Measurements from ENCODE around the gene AGBL4.

The AGBL4 gene

GRCh38 chr1:48498096-48498791, 1525.5 kb downstream of the AGBL4 start:
- Histone ChIP-seq H3K27ac (ENCODE audit: low read depth, low read length) (no peak overlapping the region), H3K27me3 (ENCODE audit: insufficient read depth, low read length) (no peaks in the 10 kb centered on the region), H3K79me2 (ENCODE audit: control insufficient read depth, insufficient read depth, low read length, unreplicated experiment) (no peaks in the 10 kb centered on the region), H2AFZ (ENCODE audit: low read length, unreplicated experiment) (peak overlapping the region; percentile 34), H3K4me3 (ENCODE audit: low read depth, low read length) (no peak overlapping the region), H3K36me3 (ENCODE audit: insufficient read depth, low read length) (no peaks in the 10 kb centered on the region), H3K4me1 (ENCODE audit: control insufficient read depth, insufficient read depth, low read length, unreplicated experiment) (peaks cover 15% of the 10 kb centered on the region)

- H3K4me1 ChIP-seq (ENCODE audit: control insufficient read depth, insufficient read depth, low read length, unreplicated experiment), result peaks cover 21% of the 10 kb centered on the region
- no peak overlapping the region for H2AFZ ChIP-seq (ENCODE audit: low read length, unreplicated experiment)
- H3K27me3 ChIP-seq (ENCODE audit: insufficient read depth, low read length), result no peaks in the 10 kb centered on the region
- H3K36me3 ChIP-seq (ENCODE audit: insufficient read depth, low read length), result no peaks in the 10 kb centered on the region
- no peak overlapping the region for H3K27ac ChIP-seq (ENCODE audit: low read depth, low read length)
- no peak overlapping the region for H3K4me3 ChIP-seq (ENCODE audit: low read depth, low read length)
- no peaks in the 10 kb centered on the region for H3K79me2 ChIP-seq (ENCODE audit: control insufficient read depth, insufficient read depth, low read length, unreplicated experiment)
These were observed 1527.8 kb downstream of the AGBL4 start for GRCh38 chr1:48495911-48496310.

- Histone ChIP-seq H3K27ac (ENCODE audit: low read depth, low read length) (no peak overlapping the region), H3K4me1 (ENCODE audit: control insufficient read depth, insufficient read depth, low read length, unreplicated experiment) (peaks cover 21% of the 10 kb centered on the region), H3K36me3 (ENCODE audit: insufficient read depth, low read length) (no peaks in the 10 kb centered on the region), H3K4me3 (ENCODE audit: low read depth, low read length) (no peak overlapping the region), H3K79me2 (ENCODE audit: control insufficient read depth, insufficient read depth, low read length, unreplicated experiment) (no peaks in the 10 kb centered on the region), H3K27me3 (ENCODE audit: insufficient read depth, low read length) (no peaks in the 10 kb centered on the region), H2AFZ (ENCODE audit: low read length, unreplicated experiment) (no peak overlapping the region)
These were observed 1528.6 kb downstream of the AGBL4 start for GRCh38 chr1:48495166-48495565.

- H3K27ac ChIP-seq (ENCODE audit: low read depth, low read length), result peak overlapping the region; percentile 54
- no peaks in the 10 kb centered on the region for H3K27me3 ChIP-seq (ENCODE audit: insufficient read depth, low read length)
- peaks cover 21% of the 10 kb centered on the region for H3K4me1 ChIP-seq (ENCODE audit: control insufficient read depth, insufficient read depth, low read length, unreplicated experiment)
- H2AFZ ChIP-seq (ENCODE audit: low read length, unreplicated experiment), result no peak overlapping the region
- peak overlapping the region; percentile 13; the same call in 1 of the 2 replicates for H3K4me3 ChIP-seq (ENCODE audit: low read depth, low read length)
- H3K79me2 ChIP-seq (ENCODE audit: control insufficient read depth, insufficient read depth, low read length, unreplicated experiment), result no peaks in the 10 kb centered on the region
- no peaks in the 10 kb centered on the region for H3K36me3 ChIP-seq (ENCODE audit: insufficient read depth, low read length)
These were observed 1529.6 kb downstream of the AGBL4 start for GRCh38 chr1:48493970-48494769.

GRCh38 chr1:48493041-48493440, 1530.7 kb downstream of the AGBL4 start:
- no peaks in the 10 kb centered on the region for H3K79me2 ChIP-seq (ENCODE audit: control insufficient read depth, insufficient read depth, low read length, unreplicated experiment)
- H3K36me3 ChIP-seq (ENCODE audit: insufficient read depth, low read length), result no peaks in the 10 kb centered on the region
- peaks cover 21% of the 10 kb centered on the region for H3K4me1 ChIP-seq (ENCODE audit: control insufficient read depth, insufficient read depth, low read length, unreplicated experiment)
- H2AFZ ChIP-seq (ENCODE audit: low read length, unreplicated experiment), result no peak overlapping the region
- no peak overlapping the region for H3K4me3 ChIP-seq (ENCODE audit: low read depth, low read length)
- H3K27ac ChIP-seq (ENCODE audit: low read depth, low read length), result no peak overlapping the region
- H3K27me3 ChIP-seq (ENCODE audit: insufficient read depth, low read length), result 0 out of 2 replicates have a peak, but pooled peaks cover 4% of the 10 kb centered on the region

GRCh38 chr1:48492392-48492791, 1531.4 kb downstream of the AGBL4 start:
- Histone ChIP-seq H2AFZ (ENCODE audit: low read length, unreplicated experiment) (no peak overlapping the region), H3K4me3 (ENCODE audit: low read depth, low read length) (no peak overlapping the region), H3K4me1 (ENCODE audit: control insufficient read depth, insufficient read depth, low read length, unreplicated experiment) (peaks cover 21% of the 10 kb centered on the region), H3K79me2 (ENCODE audit: control insufficient read depth, insufficient read depth, low read length, unreplicated experiment) (no peaks in the 10 kb centered on the region), H3K27ac (ENCODE audit: low read depth, low read length) (no peak overlapping the region), H3K27me3 (ENCODE audit: insufficient read depth, low read length) (0 out of 2 replicates have a peak, but pooled peaks cover 4% of the 10 kb centered on the region), H3K36me3 (ENCODE audit: insufficient read depth, low read length) (no peaks in the 10 kb centered on the region)

- no peaks in the 10 kb centered on the region for H3K79me2 ChIP-seq (ENCODE audit: control insufficient read depth, insufficient read depth, low read length, unreplicated experiment)
- H3K36me3 ChIP-seq (ENCODE audit: insufficient read depth, low read length), result no peaks in the 10 kb centered on the region
- H3K27ac ChIP-seq (ENCODE audit: low read depth, low read length), result no peak overlapping the region
These were observed 1535.0 kb downstream of the AGBL4 start for GRCh38 chr1:48488721-48489120.

More at GRCh38 chr1:48488721-48489120, 1535.0 kb downstream of the AGBL4 start:
- H3K4me1 ChIP-seq (ENCODE audit: control insufficient read depth, insufficient read depth, low read length, unreplicated experiment), result peaks cover 7% of the 10 kb centered on the region
- H3K4me3 ChIP-seq (ENCODE audit: low read depth, low read length), result no peak overlapping the region
- H2AFZ ChIP-seq (ENCODE audit: low read length, unreplicated experiment), result no peak overlapping the region
- 0 out of 2 replicates have a peak, but pooled peaks cover 4% of the 10 kb centered on the region for H3K27me3 ChIP-seq (ENCODE audit: insufficient read depth, low read length)

Data from ACC112 (cell line).